GM19324 (cell line): ENCODE data around the gene RYR1.
"Not testable (repeated sequence)": the region's sequence is repeated elsewhere in the genome, so short reads cannot be mapped to it uniquely, and the experiment has no call there.

Experiments used
- ATAC-seq: cut with Tn5 transposase; IDR thresholded peaks from one replicate; pipeline ENCODE4 v1.9.1; 2021; ENCODE audit warnings: mild to moderate bottlenecking, moderate library complexity; ENCODE audit not compliant: unreplicated experiment, low FRiP score

Gene RYR1

GRCh38 chr19:38556521-38557174, 123.2 kb downstream of the RYR1 start:
- no peak for ATAC-seq

GRCh38 chr19:38557205-38557799, 123.8 kb downstream of the RYR1 start:
- no peak for ATAC-seq

- ATAC-seq = not testable (repeated sequence)
These were observed 125.4 kb downstream of the RYR1 start for GRCh38 chr19:38558933-38559332.

- ATAC-seq = peak; percentile 65
These were observed 126.2 kb downstream of the RYR1 start for GRCh38 chr19:38559428-38560401.

- no peak for ATAC-seq
These were observed 127.6 kb downstream of the RYR1 start for GRCh38 chr19:38561053-38561606.

GRCh38 chr19:38561658-38562057, 128.2 kb downstream of the RYR1 start:
- ATAC-seq = no peak

GRCh38 chr19:38562096-38562495, 128.6 kb downstream of the RYR1 start:
- no peak for ATAC-seq

- ATAC-seq = no peak
These were observed 130.0 kb downstream of the RYR1 start for GRCh38 chr19:38563475-38563874.

- no peak for ATAC-seq
These were observed 131.6 kb downstream of the RYR1 start for GRCh38 chr19:38564981-38565690.

- no peak for ATAC-seq
These were observed 132.2 kb downstream of the RYR1 start for GRCh38 chr19:38565691-38566105.

- no peak for ATAC-seq
These were observed 136.0 kb downstream of the RYR1 start for GRCh38 chr19:38569368-38569983.

- no peak for ATAC-seq
These were observed 138.2 kb downstream of the RYR1 start for GRCh38 chr19:38571682-38572081.

GRCh38 chr19:38577826-38578225, 144.3 kb downstream of the RYR1 start:
- no peak for ATAC-seq

- ATAC-seq = not testable (repeated sequence)
These were observed 145.8 kb downstream of the RYR1 start for GRCh38 chr19:38579304-38579703.

GRCh38 chr19:38580080-38580479, 146.6 kb downstream of the RYR1 start:
- no peak for ATAC-seq

GRCh38 chr19:38583219-38583984, 149.9 kb downstream of the RYR1 start:
- peak; percentile 67 for ATAC-seq

- ATAC-seq = no peak
These were observed 150.5 kb downstream of the RYR1 start for GRCh38 chr19:38583985-38584305.

- ATAC-seq = no peak
These were observed 154.1 kb downstream of the RYR1 start for GRCh38 chr19:38587562-38587961.

GRCh38 chr19:38588041-38588440, 154.6 kb downstream of the RYR1 start:
- ATAC-seq = no peak
